BE2C (cell line): ENCODE measurements around the gene DCAF11.

ENCODE experiments used
- DNase-seq: peaks from one replicate; pipeline ENCODE4 v3.0.0-alpha.2; 2020
- H3K27me3 ChIP-seq: fragments of 250-450 bp; sonication (Bioruptor Pico); 2 replicates; pipeline ENCODE4 v1.5.1; 2020; ENCODE audit warnings: mild to moderate bottlenecking
- H3K36me3 ChIP-seq: fragments of 250-450 bp; sonication (Bioruptor Pico); 2 replicates; pipeline ENCODE4 v1.5.1; 2020; ENCODE audit warnings: mild to moderate bottlenecking
- H3K4me1 ChIP-seq: fragments of 250-450 bp; sonication (Bioruptor Pico); 2 replicates; pipeline ENCODE4 v1.5.1; 2020
- H3K4me3 ChIP-seq: 2 replicates; pipeline ENCODE4 v1.5.1; 2011; ENCODE audit warnings: low read depth, low read length
- H3K9me3 ChIP-seq: fragments of 250-450 bp; sonication (Bioruptor Pico); 2 replicates; pipeline ENCODE4 v1.5.1; 2020
- TF ChIP-seq, protein P1 (sequence below): IDR thresholded peaks from 2 replicates; pipeline ENCODE4 v1.5.1; 2012; ENCODE audit warnings: mild to moderate bottlenecking, low read depth, low read length

DCAF11 gene

DNA sequence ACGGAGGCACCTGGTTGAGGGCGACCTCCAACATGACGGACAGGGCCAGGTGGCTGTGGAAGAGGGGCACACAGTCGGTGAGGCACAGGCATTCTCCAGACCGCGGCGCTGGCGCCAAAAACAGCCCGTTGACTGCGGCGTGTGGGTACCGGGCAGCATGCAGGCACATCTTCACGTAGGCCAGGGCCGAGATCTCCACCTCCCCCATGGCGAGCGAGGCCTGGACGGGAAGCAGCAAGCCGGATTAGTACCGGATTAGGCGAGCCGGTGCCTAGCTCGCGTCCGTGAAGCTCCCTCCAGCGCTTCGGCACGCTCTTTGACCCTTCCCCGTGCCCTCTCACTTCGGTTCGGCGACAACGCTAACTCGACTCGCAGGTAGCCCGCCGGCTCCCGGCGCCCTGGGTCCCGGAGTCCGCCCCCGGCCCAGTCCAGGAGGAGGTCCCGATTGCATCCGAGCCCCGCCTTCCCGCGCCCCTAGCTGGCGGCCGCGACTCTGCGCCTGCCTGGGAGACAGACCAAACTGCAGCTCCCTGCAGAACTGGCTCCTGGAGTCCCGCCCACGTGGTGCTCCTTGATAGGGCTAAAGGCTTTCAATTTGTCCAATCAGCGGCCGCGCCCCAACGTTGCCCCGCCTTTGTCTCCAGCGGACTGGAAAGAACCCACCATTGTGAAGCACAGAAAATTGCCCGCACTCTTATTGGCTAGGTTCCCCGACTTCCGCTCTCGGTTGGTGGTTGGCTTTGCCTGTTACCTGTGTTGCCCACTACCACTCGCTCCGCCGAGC is 26.7 kb downstream of the DCAF11 start, which contains the start of gene EMC9:
Gene EMC9 (minus strand): TSS at position 495 of the 784 bp plus-strand sequence. CDS start 287 bp downstream, at position 208.
- no peaks in the 10 kb centered on the region for H3K4me1 ChIP-seq
- DNase-seq, result peak; percentile 100
- TF ChIP-seq, protein P1, sequence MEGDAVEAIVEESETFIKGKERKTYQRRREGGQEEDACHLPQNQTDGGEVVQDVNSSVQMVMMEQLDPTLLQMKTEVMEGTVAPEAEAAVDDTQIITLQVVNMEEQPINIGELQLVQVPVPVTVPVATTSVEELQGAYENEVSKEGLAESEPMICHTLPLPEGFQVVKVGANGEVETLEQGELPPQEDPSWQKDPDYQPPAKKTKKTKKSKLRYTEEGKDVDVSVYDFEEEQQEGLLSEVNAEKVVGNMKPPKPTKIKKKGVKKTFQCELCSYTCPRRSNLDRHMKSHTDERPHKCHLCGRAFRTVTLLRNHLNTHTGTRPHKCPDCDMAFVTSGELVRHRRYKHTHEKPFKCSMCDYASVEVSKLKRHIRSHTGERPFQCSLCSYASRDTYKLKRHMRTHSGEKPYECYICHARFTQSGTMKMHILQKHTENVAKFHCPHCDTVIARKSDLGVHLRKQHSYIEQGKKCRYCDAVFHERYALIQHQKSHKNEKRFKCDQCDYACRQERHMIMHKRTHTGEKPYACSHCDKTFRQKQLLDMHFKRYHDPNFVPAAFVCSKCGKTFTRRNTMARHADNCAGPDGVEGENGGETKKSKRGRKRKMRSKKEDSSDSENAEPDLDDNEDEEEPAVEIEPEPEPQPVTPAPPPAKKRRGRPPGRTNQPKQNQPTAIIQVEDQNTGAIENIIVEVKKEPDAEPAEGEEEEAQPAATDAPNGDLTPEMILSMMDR, result peak; percentile 27
- no peaks in the 10 kb centered on the region for H3K27me3 ChIP-seq
- H3K4me3 ChIP-seq, result peak within 1 kb of the TSS; percentile 95
- peaks cover 16% of the 10 kb centered on the region for H3K36me3 ChIP-seq
- H3K9me3 ChIP-seq, result no peaks in the 10 kb centered on the region

DNA sequence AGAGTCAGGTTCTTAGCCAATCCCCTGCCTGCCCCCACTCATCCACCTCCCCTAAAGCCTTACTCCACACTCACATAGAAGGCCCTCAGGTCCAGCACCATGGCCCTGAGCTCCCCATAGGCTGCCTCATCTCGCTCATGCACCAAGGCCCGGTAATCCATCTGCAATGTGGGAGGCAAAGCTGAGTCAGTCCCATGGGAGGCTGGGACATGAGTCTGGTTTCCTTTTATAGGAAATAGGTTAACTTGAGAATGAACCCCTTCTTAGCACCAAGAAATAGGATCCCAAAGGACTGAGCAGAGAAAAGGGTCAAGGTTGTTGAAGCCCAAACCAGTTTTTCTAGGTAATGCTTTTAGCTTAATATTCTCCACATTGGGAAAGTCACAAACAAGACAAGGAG is 28.9 kb downstream of the DCAF11 start:
- H3K4me1 ChIP-seq, result no peaks in the 10 kb centered on the region
- DNase-seq, result no peak
- TF ChIP-seq, protein P1, result no peak

DNA sequence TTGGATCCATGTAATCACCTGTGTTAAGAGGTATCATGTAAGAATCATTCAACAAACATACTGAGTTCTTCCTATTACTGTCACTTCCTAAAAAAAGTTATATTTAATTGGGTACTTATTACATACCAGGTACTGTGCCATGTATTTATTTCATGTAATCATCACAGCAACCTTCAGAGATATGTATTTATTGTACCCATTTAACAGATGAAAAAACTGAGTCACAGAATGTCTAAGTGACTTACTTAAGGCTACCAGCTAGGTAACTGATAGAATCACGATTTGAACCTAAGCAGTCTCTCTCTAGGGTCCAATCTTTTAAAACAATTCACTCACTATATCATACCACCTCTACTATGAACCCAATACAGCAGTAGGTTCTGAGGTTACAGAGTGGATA is 29.9 kb downstream of the DCAF11 start:
- TF ChIP-seq, protein P1, result no peak
- Histone ChIP-seq H3K27me3 (no peaks in the 10 kb centered on the region), H3K4me1 (no peaks in the 10 kb centered on the region), H3K4me3 (no peak overlapping the region), H3K36me3 (peaks cover 4% of the 10 kb centered on the region), H3K9me3 (no peaks in the 10 kb centered on the region)
- DNase-seq, result no peak

More for the DNA sequence above, 28.9 kb downstream of the DCAF11 start:
- Histone ChIP-seq H3K9me3 (no peaks in the 10 kb centered on the region), H3K4me3 (no peak overlapping the region), H3K27me3 (no peaks in the 10 kb centered on the region), H3K36me3 (peaks cover 11% of the 10 kb centered on the region)

DNA sequence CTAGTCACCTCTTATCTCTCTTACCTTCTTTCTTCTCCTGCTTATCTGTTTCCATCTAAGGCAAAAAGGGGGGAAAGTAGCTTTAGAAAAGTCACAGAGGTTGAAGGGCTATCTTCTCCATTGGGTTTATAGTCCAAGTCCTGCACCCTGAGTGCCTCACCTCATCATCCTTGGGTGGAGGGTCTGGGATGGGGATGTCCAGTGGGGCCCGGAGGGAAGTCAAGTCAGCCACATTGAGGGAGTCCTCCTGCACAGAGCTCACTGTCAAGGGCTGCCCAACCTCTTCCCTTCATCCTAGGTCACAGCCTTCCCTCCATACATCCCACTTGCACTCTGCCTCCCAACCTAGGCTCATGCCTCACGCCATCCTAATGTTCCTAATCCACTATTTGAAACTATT is 30.6 kb downstream of the DCAF11 start:
- DNase-seq, result no peak
- TF ChIP-seq, protein P1, result no peak
- Histone ChIP-seq H3K4me1 (no peaks in the 10 kb centered on the region), H3K36me3 (peaks cover 10% of the 10 kb centered on the region), H3K27me3 (no peaks in the 10 kb centered on the region), H3K9me3 (no peaks in the 10 kb centered on the region), H3K4me3 (no peak overlapping the region)

DNA sequence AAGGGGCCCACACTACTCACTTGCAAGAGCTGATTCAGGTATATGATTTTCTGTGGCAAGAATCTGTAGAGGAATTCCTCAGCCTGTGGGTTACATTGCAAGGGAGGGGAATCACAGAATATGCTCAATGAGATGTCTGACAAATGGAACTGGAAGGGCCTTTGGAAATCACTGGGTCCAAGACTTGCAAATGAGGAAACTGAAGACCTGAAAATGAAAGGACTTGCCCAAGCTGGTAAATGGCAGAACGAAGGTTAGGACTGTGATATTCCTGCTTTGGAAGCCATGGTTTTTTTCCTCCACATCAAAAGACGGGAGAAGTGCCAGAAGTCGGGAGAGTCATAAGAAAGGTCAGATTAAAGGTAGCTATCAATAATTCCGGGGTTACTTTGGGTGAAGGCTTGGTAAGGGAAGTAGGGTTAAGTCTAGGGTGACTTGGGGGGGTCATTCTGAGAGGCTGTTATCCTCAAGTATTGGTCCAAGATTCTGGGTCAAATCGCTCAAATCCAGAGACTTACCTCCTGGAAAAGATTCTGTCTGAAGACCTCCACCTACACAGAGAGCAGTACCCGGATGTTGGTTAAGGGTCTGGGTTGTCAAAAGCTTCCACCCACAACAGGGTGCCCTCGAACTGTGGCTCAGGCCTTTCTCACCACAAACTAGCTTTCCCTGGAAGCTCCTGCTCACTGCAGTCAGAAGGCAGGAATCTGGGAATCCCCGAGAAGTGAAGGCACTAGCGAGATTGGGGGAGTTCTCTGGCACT is 31.3 kb downstream of the DCAF11 start:
- Histone ChIP-seq H3K4me3 (peak overlapping the region; percentile 90), H3K36me3 (peaks cover 17% of the 10 kb centered on the region), H3K4me1 (no peaks in the 10 kb centered on the region), H3K9me3 (no peaks in the 10 kb centered on the region), H3K27me3 (no peaks in the 10 kb centered on the region)
- TF ChIP-seq, protein P1, result no peak
- no peak for DNase-seq
